HG03097 (cell line): Measurements from ENCODE around the gene MRPS27.

Source experiments
- ATAC-seq: cut with Tn5 transposase; IDR thresholded peaks from one replicate; pipeline ENCODE4 v1.9.1; 2021; ENCODE audit not compliant: unreplicated experiment, low FRiP score

MRPS27 gene

GRCh38 chr5:72292411-72292810, 27.6 kb downstream of the MRPS27 start:
- ATAC-seq, result no peak

- no peak for ATAC-seq
Measured at GRCh38 chr5:72291601-72292000, 28.4 kb downstream of the MRPS27 start.

GRCh38 chr5:72290356-72291133, 29.5 kb downstream of the MRPS27 start:
- ATAC-seq, result no peak

- ATAC-seq, result no peak
Measured at GRCh38 chr5:72288924-72289323, 31.1 kb downstream of the MRPS27 start.

GRCh38 chr5:72286798-72287197, 33.2 kb downstream of the MRPS27 start:
- no peak for ATAC-seq

GRCh38 chr5:72285424-72285821, 34.6 kb downstream of the MRPS27 start:
- no peak for ATAC-seq

GRCh38 chr5:72284559-72285423, 35.2 kb downstream of the MRPS27 start:
- no peak for ATAC-seq

- ATAC-seq, result no peak
Measured at GRCh38 chr5:72283358-72283757, 36.7 kb downstream of the MRPS27 start.

- no peak for ATAC-seq
Measured at GRCh38 chr5:72282878-72283277, 37.2 kb downstream of the MRPS27 start.

GRCh38 chr5:72281764-72282499, 38.1 kb downstream of the MRPS27 start:
- no peak for ATAC-seq

- ATAC-seq, result no peak
Measured at GRCh38 chr5:72281430-72281763, 38.6 kb downstream of the MRPS27 start.

GRCh38 chr5:72280581-72281069, 39.4 kb downstream of the MRPS27 start:
- no peak for ATAC-seq

GRCh38 chr5:72276219-72276752, 43.8 kb downstream of the MRPS27 start:
- no peak for ATAC-seq

- no peak for ATAC-seq
Measured at GRCh38 chr5:72273547-72273946, 46.5 kb downstream of the MRPS27 start.

GRCh38 chr5:72272398-72272797, 47.6 kb downstream of the MRPS27 start:
- ATAC-seq, result no peak

- ATAC-seq, result no peak
Measured at GRCh38 chr5:72271702-72272101, 48.3 kb downstream of the MRPS27 start.

- no peak for ATAC-seq
Measured at GRCh38 chr5:72270037-72270436, 50.0 kb downstream of the MRPS27 start.

GRCh38 chr5:72269411-72269780, 50.6 kb downstream of the MRPS27 start:
- ATAC-seq, result no peak

GRCh38 chr5:72268753-72269410, 51.2 kb downstream of the MRPS27 start:
- ATAC-seq, result no peak

- no peak for ATAC-seq
Measured at GRCh38 chr5:72268260-72268659, 51.8 kb downstream of the MRPS27 start.
